Smooth muscle cell (in vitro differentiated cells): ENCODE results near the gene ADCY9. TPM values are rescaled to one million over a fixed set of nuclear protein-coding genes. Genes with fewer than 3 reads are reported as not detected.
"Not testable (repeated sequence)": the region's sequence is repeated elsewhere in the genome, so short reads cannot be mapped to it uniquely, and the experiment has no call there.

Source experiments
- DNase-seq: peaks from one replicate; lab custom pipeline; 2025; ENCODE audit not compliant: unreplicated experiment; lab: John Stamatoyannopoulos, UW
- H2AFZ ChIP-seq: fragments of 200-600 bp; sonication (generic); 2 replicates; pipeline ENCODE4 v1.6.0; 2016; ENCODE audit warnings: antibody characterized with exemption, low read depth, mild to moderate bottlenecking
- H3F3A ChIP-seq: fragments of 200-600 bp; sonication (generic); 2 replicates; pipeline ENCODE4 v1.6.0; 2017; ENCODE audit warnings: antibody characterized with exemption, low read depth
- H3K27ac ChIP-seq: fragments of 200-600 bp; sonication (generic); 2 replicates; pipeline ENCODE4 v1.5.1; 2016; ENCODE audit warnings: low read depth, mild to moderate bottlenecking
- H3K27me3 ChIP-seq: fragments of 200-600 bp; sonication (generic); 2 replicates; pipeline ENCODE4 v1.6.1; 2016; ENCODE audit warnings: low read depth, mild to moderate bottlenecking
- H3K36me3 ChIP-seq: fragments of 200-600 bp; sonication (generic); 2 replicates; pipeline ENCODE4 v1.5.1; 2016; ENCODE audit warnings: low read depth
- H3K4me1 ChIP-seq: fragments of 200-600 bp; sonication (generic); 2 replicates; pipeline ENCODE4 v1.5.1; 2016; ENCODE audit warnings: low read depth
- H3K4me2 ChIP-seq: fragments of 200-600 bp; sonication (generic); 2 replicates; pipeline ENCODE4 v1.6.0; 2016; ENCODE audit warnings: mild to moderate bottlenecking
- H3K4me3 ChIP-seq: fragments of 200-600 bp; sonication (generic); 2 replicates; pipeline ENCODE4 v1.5.1; 2016; ENCODE audit warnings: mild to moderate bottlenecking
- H3K79me2 ChIP-seq: fragments of 200-600 bp; sonication (generic); 2 replicates; pipeline ENCODE4 v1.6.0; 2016; ENCODE audit warnings: low read depth, mild to moderate bottlenecking
- H3K9ac ChIP-seq: fragments of 200-600 bp; sonication (generic); 2 replicates; pipeline ENCODE4 v1.6.0; 2016; ENCODE audit warnings: low read depth
- H3K9me3 ChIP-seq: fragments of 200-600 bp; sonication (generic); replicated peaks from 2 replicates; pipeline ENCODE4 v1.5.1; 2016; ENCODE audit warnings: low read depth
- H4K20me1 ChIP-seq: fragments of 200-600 bp; sonication (generic); 2 replicates; pipeline ENCODE4 v1.6.0; 2016; ENCODE audit warnings: low read depth
- CTCF ChIP-seq: fragments of 200-600 bp; sonication (generic); IDR thresholded peaks from 2 replicates; pipeline ENCODE4 v1.5.1; 2017; ENCODE audit warnings: borderline replicate concordance, mild to moderate bottlenecking, antibody characterized with exemption; ENCODE audit not compliant: insufficient read depth, poor library complexity, severe bottlenecking
- WGBS: methylation state at CpG from one replicate; pipeline ENCODE4 v1.1.7; 2016; ENCODE audit warnings: low lambda C conversion rate; 5-methylcytosine and 5-hydroxymethylcytosine counted together
- polyA plus RNA-seq: library from polyadenylated mRNA; unstranded; fragments of >200 nt; fragmentation: Nextera tagmentation; extraction: Ambion mirVana; gene quantifications from 2 replicates; pipeline ENCODE4 v1.2.1, GENCODE V29; 2016
- total RNA-seq: library from RNA; depleted of rRNA; stranded (reverse); fragments of >200 nt; gene quantifications from 2 replicates; pipeline ENCODE4 v1.2.3, GENCODE V29; 2014

The ADCY9 gene
- total and polyA plus RNA-seq, 2 experiments from 2014 or later, result 7.2 to 8.9 TPM

DNA sequence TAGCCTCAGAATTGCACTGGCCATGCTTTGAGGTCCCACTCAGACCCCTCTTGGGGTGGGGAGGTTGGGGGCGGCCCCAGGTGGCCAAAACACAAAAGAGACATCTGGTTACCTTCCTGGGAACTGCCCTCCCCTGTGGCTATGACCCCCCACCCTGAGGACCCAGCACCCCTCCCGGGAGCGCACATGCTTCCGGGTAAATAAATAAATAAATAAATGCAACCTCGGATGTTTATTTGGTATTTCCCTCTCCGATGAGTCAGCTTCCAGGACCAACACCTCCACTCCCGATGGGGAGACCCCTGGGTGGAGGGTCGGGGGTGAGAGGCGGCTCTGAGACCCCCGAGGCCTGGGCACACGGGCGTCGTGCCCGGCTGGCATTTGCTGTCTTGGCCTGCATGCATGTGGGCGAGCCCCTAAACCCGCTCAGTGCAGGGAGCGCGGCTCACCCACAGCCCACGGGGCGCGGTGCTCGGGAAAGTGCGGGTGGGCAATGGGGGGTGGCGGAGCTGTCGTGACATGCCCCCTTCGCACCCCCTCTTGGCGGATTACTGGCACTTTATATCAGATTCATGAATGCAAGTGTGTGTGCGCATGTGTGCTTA lies 151.5 kb downstream of the ADCY9 start:
- H4K20me1 ChIP-seq, result no peaks in the 10 kb centered on the region
- DNase-seq, result no peak
- no peaks in the 10 kb centered on the region for H3K36me3 ChIP-seq
- H2AFZ ChIP-seq, result no peak overlapping the region
- no peak overlapping the region for H3K4me3 ChIP-seq
- no peaks in the 10 kb centered on the region for H3K9me3 ChIP-seq
- no peaks in the 10 kb centered on the region for H3K79me2 ChIP-seq
- WGBS, result 95% methylated on average over 28 of the region's 28 CpGs
- H3F3A ChIP-seq, result no peaks in the 10 kb centered on the region
- H3K9ac ChIP-seq, result no peak overlapping the region
- H3K27me3 ChIP-seq, result no peaks in the 10 kb centered on the region
- TF ChIP-seq CTCF, result no peak
- H3K27ac ChIP-seq, result no peak overlapping the region
- no peaks in the 10 kb centered on the region for H3K4me1 ChIP-seq
- no peak overlapping the region for H3K4me2 ChIP-seq

DNA sequence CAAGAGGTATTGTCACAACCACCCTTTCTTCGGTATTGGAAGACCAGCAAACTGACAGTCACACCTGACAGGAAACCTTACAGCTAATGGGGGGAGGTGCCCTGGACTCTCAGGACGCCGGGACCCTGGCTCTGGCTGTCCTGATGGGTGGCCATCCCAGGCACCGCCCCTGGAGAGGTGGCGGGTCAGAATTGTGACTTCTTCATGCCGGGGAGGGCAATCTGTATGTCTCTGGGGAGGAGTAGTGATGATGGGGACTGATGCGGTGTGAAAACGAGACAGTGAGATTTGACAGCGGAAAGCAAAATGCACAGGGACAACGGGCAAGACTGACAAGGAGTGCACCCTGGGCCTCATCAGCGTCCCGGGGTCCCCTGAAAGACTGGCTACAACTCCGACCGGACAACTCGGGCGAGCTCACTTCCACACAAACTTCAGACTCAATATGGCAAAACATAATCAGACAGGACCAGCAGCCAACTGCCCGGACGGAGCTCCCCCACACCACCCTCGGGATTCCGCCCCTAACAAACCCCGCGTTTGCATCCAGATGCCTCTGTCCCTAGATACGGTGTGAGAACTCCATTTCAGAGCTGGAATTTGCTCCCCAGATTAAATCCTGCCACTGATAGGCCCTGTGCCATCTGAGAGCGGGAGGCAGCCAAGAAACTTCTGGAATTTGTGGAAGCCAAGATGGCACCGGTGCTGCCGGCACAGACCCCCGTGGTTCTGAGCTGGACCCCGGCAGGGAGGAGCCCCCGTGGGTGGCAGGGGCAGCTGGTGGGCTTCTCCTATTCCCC lies 152.2 kb downstream of the ADCY9 start:
- Histone ChIP-seq H3K9ac (no peak overlapping the region), H3K4me1 (no peaks in the 10 kb centered on the region), H3K27me3 (no peaks in the 10 kb centered on the region), H2AFZ (no peak overlapping the region), H3K36me3 (no peaks in the 10 kb centered on the region), H3F3A (no peaks in the 10 kb centered on the region), H3K27ac (no peak overlapping the region), H3K9me3 (no peaks in the 10 kb centered on the region), H4K20me1 (no peaks in the 10 kb centered on the region), H3K79me2 (no peaks in the 10 kb centered on the region), H3K4me2 (no peak overlapping the region), H3K4me3 (no peak overlapping the region)
- no peak for TF ChIP-seq CTCF
- WGBS, result 93% methylated on average over 27 of the region's 29 CpGs
- no peak for DNase-seq

DNA sequence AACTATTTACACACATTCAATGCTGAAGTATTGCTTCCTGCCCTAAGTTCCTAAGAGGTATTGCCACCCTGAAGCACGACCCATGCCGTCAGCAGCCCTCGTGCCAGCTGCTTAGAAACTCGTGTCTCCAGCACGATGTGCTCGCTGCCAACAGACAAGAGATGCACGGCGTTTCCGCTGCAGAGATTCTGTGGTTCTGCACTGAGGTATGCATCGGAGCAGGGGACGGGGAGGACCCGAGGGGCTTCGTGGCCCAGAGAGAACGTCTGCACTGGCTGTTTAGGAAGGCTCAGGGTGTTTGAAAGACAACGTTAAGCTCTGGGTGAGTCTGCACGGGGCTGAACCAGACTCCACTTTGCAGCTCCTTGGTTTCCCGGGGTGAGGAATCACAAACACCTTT lies 153.0 kb downstream of the ADCY9 start:
- Histone ChIP-seq H3K27me3 (no peaks in the 10 kb centered on the region), H3K4me2 (no peak overlapping the region), H2AFZ (no peak overlapping the region), H3K79me2 (no peaks in the 10 kb centered on the region), H3K9me3 (no peaks in the 10 kb centered on the region), H3K4me1 (no peaks in the 10 kb centered on the region), H4K20me1 (no peaks in the 10 kb centered on the region), H3F3A (no peaks in the 10 kb centered on the region), H3K9ac (no peak overlapping the region), H3K36me3 (no peaks in the 10 kb centered on the region), H3K27ac (no peak overlapping the region), H3K4me3 (no peak overlapping the region)
- WGBS, result 74% methylated on average over 17 of the region's 17 CpGs
- no peak for TF ChIP-seq CTCF
- DNase-seq, result no peak

- Histone ChIP-seq H3K9ac (no peak overlapping the region), H3F3A (no peaks in the 10 kb centered on the region), H3K4me1 (no peaks in the 10 kb centered on the region), H4K20me1 (no peaks in the 10 kb centered on the region), H3K79me2 (no peaks in the 10 kb centered on the region), H3K4me2 (no peak overlapping the region), H3K27me3 (no peaks in the 10 kb centered on the region), H3K9me3 (no peaks in the 10 kb centered on the region), H2AFZ (no peak overlapping the region), H3K4me3 (no peak overlapping the region), H3K36me3 (no peaks in the 10 kb centered on the region), H3K27ac (no peak overlapping the region)
- 71% methylated on average over 11 of the region's 11 CpGs for WGBS
- DNase-seq, result no peak
- no peak for TF ChIP-seq CTCF
Measured at GRCh38 chr16:3961449-3961849, 154.8 kb downstream of the ADCY9 start.

DNA sequence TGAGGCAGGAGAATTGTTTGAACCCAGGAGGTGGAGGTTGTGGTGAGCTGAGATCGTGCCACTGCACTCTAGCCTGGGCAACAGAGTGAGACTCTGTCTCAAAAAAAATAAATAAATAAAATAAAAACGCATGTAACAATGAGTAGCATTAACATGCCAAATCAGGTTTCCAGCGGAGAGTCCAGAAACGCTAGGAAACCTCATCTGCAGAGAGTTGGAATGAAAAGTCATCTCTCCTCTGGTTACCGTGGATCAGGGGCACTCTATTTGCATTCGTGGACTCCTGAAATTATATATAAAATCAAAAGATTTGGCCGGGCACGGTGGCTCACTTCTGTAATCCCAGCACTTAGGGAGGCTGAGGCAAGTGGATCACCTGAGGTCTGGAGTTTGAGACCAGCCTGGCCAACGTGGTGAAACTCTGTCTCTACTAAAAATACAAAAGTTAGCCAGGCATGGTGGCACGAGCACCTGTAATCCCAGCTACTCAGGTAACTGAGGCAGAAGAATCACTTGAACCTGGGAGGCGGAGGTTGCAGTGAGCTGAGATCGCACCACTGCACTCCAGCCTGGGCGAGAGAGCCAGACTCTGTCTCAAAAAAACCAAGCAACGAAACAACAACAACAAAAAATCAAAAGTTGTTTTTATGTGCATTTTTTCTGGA lies 156.2 kb downstream of the ADCY9 start:
- H3K4me3 ChIP-seq, H4K20me1 ChIP-seq, H3K4me1 ChIP-seq, H3K36me3 ChIP-seq, H3K27me3 ChIP-seq, H2AFZ ChIP-seq, H3K27ac ChIP-seq, H3K4me2 ChIP-seq, H3F3A ChIP-seq, H3K79me2 ChIP-seq, H3K9me3 ChIP-seq, H3K9ac ChIP-seq, DNase-seq: not testable (repeated sequence)
- 97% methylated on average over 14 of the region's 14 CpGs for WGBS
